ENCODE measurements around the gene CIAO3. TPM values are rescaled to one million over a fixed set of nuclear protein-coding genes. Genes with fewer than 3 reads are reported as not detected.

CIAO3 gene
- total RNA-seq, 1 donor from 2014 or later = 18.3 TPM

- DNase-seq (ENCODE audit: low spot score) (peak; percentile 73), ATAC-seq (no peak)
Measured at GRCh38 chr16:680967-681745, 59.6 kb downstream of the CIAO3 start.

- DNase-seq (ENCODE audit: low spot score) = no peak
- no peak for ATAC-seq
Measured at GRCh38 chr16:680625-680945, 60.2 kb downstream of the CIAO3 start.

GRCh38 chr16:679814-680624 lies 60.8 kb downstream of the CIAO3 start, which contains the start of gene STUB1:
TSS of gene STUB1 (plus strand) at chr16:680410. CDS start at chr16:680526, 116 bp downstream.
- peak; percentile 73 for ATAC-seq
- peak; percentile 92 for DNase-seq (ENCODE audit: low spot score)

Other genes starting within 250 kb of the CIAO3 start
- 31.6 TPM for gene CAPN15, start 213.3 kb downstream of the CIAO3 start, total RNA-seq
- not detected for gene PRR35, start 180.6 kb downstream of the CIAO3 start, total RNA-seq
- 0.28 TPM for gene NHLRC4, start 174.0 kb downstream of the CIAO3 start, total RNA-seq
- gene PIGQ, start 171.0 kb downstream of the CIAO3 start, total RNA-seq = 42.1 TPM
- 15.5 TPM for gene RAB40C, start 150.9 kb downstream of the CIAO3 start, total RNA-seq
- gene WFIKKN1, start 110.0 kb downstream of the CIAO3 start, total RNA-seq = 0.96 TPM
- gene METTL26, start 104.7 kb downstream of the CIAO3 start, total RNA-seq = 33.2 TPM
- 101 TPM for gene MCRIP2, start 99.2 kb downstream of the CIAO3 start, total RNA-seq
- gene WDR90, start 91.6 kb downstream of the CIAO3 start, total RNA-seq = 17.2 TPM
- 57.9 TPM for gene RHOT2, start 72.9 kb downstream of the CIAO3 start, total RNA-seq
- gene RHBDL1, start 65.3 kb downstream of the CIAO3 start, total RNA-seq = 1.1 TPM
- 56.2 TPM for gene STUB1, start 60.6 kb downstream of the CIAO3 start, total RNA-seq
- 40.5 TPM for gene JMJD8, start 56.7 kb downstream of the CIAO3 start, total RNA-seq
- 12.2 TPM for gene WDR24, start 50.6 kb downstream of the CIAO3 start, total RNA-seq
- 0.30 TPM for gene FBXL16, start 35.2 kb downstream of the CIAO3 start, total RNA-seq
- gene METRN, start 25.9 kb downstream of the CIAO3 start, total RNA-seq = 60.0 TPM
- 37.1 TPM for gene ANTKMT, start 19.9 kb downstream of the CIAO3 start, total RNA-seq
- 0.38 TPM for gene CCDC78, start 14.6 kb downstream of the CIAO3 start, total RNA-seq
- 1.2 TPM for gene HAGHL, start 13.9 kb downstream of the CIAO3 start, total RNA-seq
- 0.08 TPM for gene MSLN, start 19.7 kb upstream of the CIAO3 start, total RNA-seq
- gene RPUSD1, start 47.4 kb upstream of the CIAO3 start, total RNA-seq = 9.0 TPM
- gene CHTF18, start 47.6 kb upstream of the CIAO3 start, total RNA-seq = 6.4 TPM
- gene GNG13, start 59.7 kb upstream of the CIAO3 start, total RNA-seq = not detected
- gene LMF1, start 230.0 kb upstream of the CIAO3 start, total RNA-seq = 13.5 TPM
- gene SOX8, start 240.8 kb upstream of the CIAO3 start, total RNA-seq = not detected